ENCODE results near the gene CDH13.

CDH13 gene

GRCh38 chr16:83233153-83233552, 606.4 kb downstream of the CDH13 start:
- Histone ChIP-seq H3K9ac (ENCODE audit: low read depth, low read length) (no peak overlapping the region), H3K27ac (ENCODE audit: low read length) (no peak overlapping the region), H3K79me2 (ENCODE audit: insufficient read depth, low read length) (no peaks in the 10 kb centered on the region), H3K4me2 (ENCODE audit: insufficient read depth, low read length) (no peak overlapping the region), H3K4me3 (ENCODE audit: low read depth in 1 of 2, low read length in 2 of 2) (no peak overlapping the region), H3K4me1 (ENCODE audit: insufficient read depth, low read length) (no peaks in the 10 kb centered on the region), H3K27me3 (ENCODE audit: insufficient read depth, low read length, poor library complexity) (peaks cover 14% of the 10 kb centered on the region), H2AFZ (ENCODE audit: low read depth, low read length) (no peak overlapping the region), H3K9me3 (ENCODE audit: insufficient read depth, low read length, severe bottlenecking) (no peaks in the 10 kb centered on the region), H4K20me1 (ENCODE audit: insufficient read depth, low read length) (no peaks in the 10 kb centered on the region), H3K36me3 (ENCODE audit: insufficient read depth, low read length) (no peaks in the 10 kb centered on the region)
- no peak for ATAC-seq (ENCODE audit: insufficient read depth, low read depth)
- TF ChIP-seq CTCF (IDR thresholded peaks at IDR 0.05; ENCODE audit: borderline replicate concordance, extremely low read depth, low read length, poor library complexity, severe bottlenecking) (no peak), EZH2 (IDR thresholded peaks at IDR 0.05; ENCODE audit: borderline replicate concordance, low read depth, low read length, severe bottlenecking) (no peak)
- DNase-seq, result no peak

GRCh38 chr16:83238949-83239691, 612.4 kb downstream of the CDH13 start:
- no peak for ATAC-seq (ENCODE audit: insufficient read depth, low read depth)
- no peaks in the 10 kb centered on the region for H3K27me3 ChIP-seq (ENCODE audit: insufficient read depth, low read length, poor library complexity)
- no peaks in the 10 kb centered on the region for H3K36me3 ChIP-seq (ENCODE audit: insufficient read depth, low read length)
- no peaks in the 10 kb centered on the region for H3K79me2 ChIP-seq (ENCODE audit: insufficient read depth, low read length)
- no peak overlapping the region for H3K27ac ChIP-seq (ENCODE audit: low read length)
- no peak overlapping the region for H3K4me3 ChIP-seq (ENCODE audit: low read depth in 1 of 2, low read length in 2 of 2)
- no peaks in the 10 kb centered on the region for H4K20me1 ChIP-seq (ENCODE audit: insufficient read depth, low read length)
- TF ChIP-seq CTCF (IDR thresholded peaks at IDR 0.05; ENCODE audit: borderline replicate concordance, extremely low read depth, low read length, poor library complexity, severe bottlenecking) (no peak), EZH2 (IDR thresholded peaks at IDR 0.05; ENCODE audit: borderline replicate concordance, low read depth, low read length, severe bottlenecking) (no peak)
- H2AFZ ChIP-seq (ENCODE audit: low read depth, low read length), result no peak overlapping the region
- no peak for DNase-seq
- no peak overlapping the region for H3K4me2 ChIP-seq (ENCODE audit: insufficient read depth, low read length)
- no peaks in the 10 kb centered on the region for H3K4me1 ChIP-seq (ENCODE audit: insufficient read depth, low read length)
- H3K9ac ChIP-seq (ENCODE audit: low read depth, low read length), result no peak overlapping the region
- H3K9me3 ChIP-seq (ENCODE audit: insufficient read depth, low read length, severe bottlenecking), result no peaks in the 10 kb centered on the region

GRCh38 chr16:83244057-83244456, 617.3 kb downstream of the CDH13 start:
- no peaks in the 10 kb centered on the region for H4K20me1 ChIP-seq (ENCODE audit: insufficient read depth, low read length)
- no peak overlapping the region for H3K4me2 ChIP-seq (ENCODE audit: insufficient read depth, low read length)
- DNase-seq (no peak), ATAC-seq (ENCODE audit: insufficient read depth, low read depth) (no peak)
- H3K27me3 ChIP-seq (ENCODE audit: insufficient read depth, low read length, poor library complexity), result peaks cover 5% of the 10 kb centered on the region
- H2AFZ ChIP-seq (ENCODE audit: low read depth, low read length), result no peak overlapping the region
- no peaks in the 10 kb centered on the region for H3K79me2 ChIP-seq (ENCODE audit: insufficient read depth, low read length)
- H3K27ac ChIP-seq (ENCODE audit: low read length), result no peak overlapping the region
- no peaks in the 10 kb centered on the region for H3K36me3 ChIP-seq (ENCODE audit: insufficient read depth, low read length)
- H3K4me3 ChIP-seq (ENCODE audit: low read depth in 1 of 2, low read length in 2 of 2), result no peak overlapping the region
- H3K9me3 ChIP-seq (ENCODE audit: insufficient read depth, low read length, severe bottlenecking), result no peaks in the 10 kb centered on the region
- H3K4me1 ChIP-seq (ENCODE audit: insufficient read depth, low read length), result no peaks in the 10 kb centered on the region
- no peak for TF ChIP-seq EZH2 (IDR thresholded peaks at IDR 0.05; ENCODE audit: borderline replicate concordance, low read depth, low read length, severe bottlenecking)
- no peak for TF ChIP-seq CTCF (IDR thresholded peaks at IDR 0.05; ENCODE audit: borderline replicate concordance, extremely low read depth, low read length, poor library complexity, severe bottlenecking)
- H3K9ac ChIP-seq (ENCODE audit: low read depth, low read length), result no peak overlapping the region
